NK-92 treated with Interleukin-12 subunit alpha and Interleukin-12 subunit beta, amount 100 ng/mL, for 24 hours (cell line): ENCODE measurements around the gene ECHS1.
A peak's percentile ranks its signal among the peaks of the same experiment; 100 is the strongest.
"Not testable (repeated sequence)": the region's sequence is repeated elsewhere in the genome, so short reads cannot be mapped to it uniquely, and the experiment has no call there.

Experiments
- DNase-seq: peaks from one replicate; lab custom pipeline; 2025; lab: John Stamatoyannopoulos, UW

Gene ECHS1

GRCh38 chr10:133399123-133399601, 26.0 kb upstream of the ECHS1 start:
- no peak for DNase-seq

- DNase-seq, result no peak
Measured at GRCh38 chr10:133397938-133398337, 24.8 kb upstream of the ECHS1 start.

- no peak for DNase-seq
Measured at GRCh38 chr10:133396035-133396624, 23.0 kb upstream of the ECHS1 start.

GRCh38 chr10:133394801-133395221, 21.7 kb upstream of the ECHS1 start:
- DNase-seq, result no peak

- peak; percentile 90 for DNase-seq
Measured at GRCh38 chr10:133394064-133394663, 21.0 kb upstream of the ECHS1 start, which contains the start of gene MTG1. Gene MTG1 (plus strand): TSS chr10:133394157. CDS start chr10:133394221, 64 bp downstream.

- DNase-seq, result no peak
Measured at GRCh38 chr10:133393401-133394063, 20.4 kb upstream of the ECHS1 start.

- no peak for DNase-seq
Measured at GRCh38 chr10:133391761-133392518, 18.8 kb upstream of the ECHS1 start.

- no peak for DNase-seq
Measured at GRCh38 chr10:133391249-133391635, 18.1 kb upstream of the ECHS1 start.

GRCh38 chr10:133390597-133391248, 17.6 kb upstream of the ECHS1 start:
- no peak for DNase-seq

GRCh38 chr10:133388973-133389818, 16.0 kb upstream of the ECHS1 start:
- DNase-seq, result peak; percentile 41

- no peak for DNase-seq
Measured at GRCh38 chr10:133388236-133388972, 15.2 kb upstream of the ECHS1 start.

GRCh38 chr10:133386951-133387350, 13.8 kb upstream of the ECHS1 start:
- not testable (repeated sequence) for DNase-seq

- DNase-seq, result no peak
Measured at GRCh38 chr10:133385214-133385613, 12.1 kb upstream of the ECHS1 start.

GRCh38 chr10:133384071-133384470, 10.9 kb upstream of the ECHS1 start:
- no peak for DNase-seq

- DNase-seq, result no peak
Measured at GRCh38 chr10:133383551-133383950, 10.4 kb upstream of the ECHS1 start.

- no peak for DNase-seq
Measured at GRCh38 chr10:133381036-133381435, 7.9 kb upstream of the ECHS1 start.

GRCh38 chr10:133379801-133380666, 6.9 kb upstream of the ECHS1 start:
- no peak for DNase-seq

GRCh38 chr10:133379152-133379800, 6.1 kb upstream of the ECHS1 start, which contains the start of gene PAOX:
Gene PAOX (plus strand): TSS chr10:133379262. CDS start chr10:133379317, 55 bp downstream.
- no peak for DNase-seq
